ENCODE measurements around the gene DDI1.
A peak's percentile ranks its signal among the peaks of the same experiment; 100 is the strongest.

The DDI1 gene

GRCh38 chr11:104036588-104036987 lies at the start of gene DDI1:
DDI1 (plus strand) TSS chr11:104036640; CDS start chr11:104036823, 183 bp downstream.
- TF ChIP-seq CTCF (conservative IDR thresholded peaks at IDR 0.05; ENCODE audit: control insufficient read depth, insufficient read depth, low read depth, low read length) = no peak
- no peak within 1 kb of the TSS for H3K4me3 ChIP-seq (ENCODE audit: control insufficient read depth, low read depth, low read length)
- DNase-seq (ENCODE audit: low read depth) = no peak

GRCh38 chr11:103987629-103988594 lies 48.5 kb upstream of the DDI1 start:
- TF ChIP-seq CTCF (conservative IDR thresholded peaks at IDR 0.05; ENCODE audit: control insufficient read depth, insufficient read depth, low read depth, low read length) = peak; percentile 1
- DNase-seq (ENCODE audit: low read depth) = peak; percentile 33
- H3K4me3 ChIP-seq (ENCODE audit: control insufficient read depth, low read depth, low read length) = no peak overlapping the region

GRCh38 chr11:103988595-103988969 lies 47.9 kb upstream of the DDI1 start:
- DNase-seq (ENCODE audit: low read depth) = peak; percentile 70
- H3K4me3 ChIP-seq (ENCODE audit: control insufficient read depth, low read depth, low read length) = no peak overlapping the region
- no peak for TF ChIP-seq CTCF (conservative IDR thresholded peaks at IDR 0.05; ENCODE audit: control insufficient read depth, insufficient read depth, low read depth, low read length)

GRCh38 chr11:103993507-103993906 lies 42.9 kb upstream of the DDI1 start:
- DNase-seq (ENCODE audit: low read depth) = peak; percentile 36
- no peak for TF ChIP-seq CTCF (conservative IDR thresholded peaks at IDR 0.05; ENCODE audit: control insufficient read depth, insufficient read depth, low read depth, low read length)
- H3K4me3 ChIP-seq (ENCODE audit: control insufficient read depth, low read depth, low read length) = no peak overlapping the region

GRCh38 chr11:103994094-103994493 lies 42.3 kb upstream of the DDI1 start:
- DNase-seq (ENCODE audit: low read depth) = peak; percentile 61

GRCh38 chr11:103994518-103994917 lies 41.9 kb upstream of the DDI1 start:
- no peak overlapping the region for H3K4me3 ChIP-seq (ENCODE audit: control insufficient read depth, low read depth, low read length)
- no peak for DNase-seq (ENCODE audit: low read depth)
- TF ChIP-seq CTCF (conservative IDR thresholded peaks at IDR 0.05; ENCODE audit: control insufficient read depth, insufficient read depth, low read depth, low read length) = no peak

More at GRCh38 chr11:103994094-103994493, 42.3 kb upstream of the DDI1 start:
- no peak overlapping the region for H3K4me3 ChIP-seq (ENCODE audit: control insufficient read depth, low read depth, low read length)
- TF ChIP-seq CTCF (conservative IDR thresholded peaks at IDR 0.05; ENCODE audit: control insufficient read depth, insufficient read depth, low read depth, low read length) = no peak

Data from fibroblast of mammary gland (primary cell).